GM23248 (cell line): Measurements from ENCODE around the gene PKD1.

ENCODE experiments used
- EZH2 ChIP-seq: fragments of 200-600 bp; sonication (generic); IDR thresholded peaks from 2 replicates; pipeline ENCODE4 v1.6.1; 2018; ENCODE audit warnings: antibody characterized with exemption, mild to moderate bottlenecking; ENCODE audit not compliant: insufficient read depth, poor library complexity, severe bottlenecking
- EZH2phosphoT487 ChIP-seq: fragments of 200-600 bp; sonication (generic); IDR thresholded peaks from 2 replicates; pipeline ENCODE4 v1.6.1; 2018; ENCODE audit warnings: antibody characterized with exemption, moderate library complexity, mild to moderate bottlenecking, low read depth; ENCODE audit not compliant: insufficient read depth

- TF ChIP-seq EZH2: no peak
- no peak for TF ChIP-seq EZH2phosphoT487
Measured at GRCh38 chr16:2043667-2044451, 91.8 kb downstream of the PKD1 start.
